ENCODE results near the gene PACS2.

Gene PACS2

DNA sequence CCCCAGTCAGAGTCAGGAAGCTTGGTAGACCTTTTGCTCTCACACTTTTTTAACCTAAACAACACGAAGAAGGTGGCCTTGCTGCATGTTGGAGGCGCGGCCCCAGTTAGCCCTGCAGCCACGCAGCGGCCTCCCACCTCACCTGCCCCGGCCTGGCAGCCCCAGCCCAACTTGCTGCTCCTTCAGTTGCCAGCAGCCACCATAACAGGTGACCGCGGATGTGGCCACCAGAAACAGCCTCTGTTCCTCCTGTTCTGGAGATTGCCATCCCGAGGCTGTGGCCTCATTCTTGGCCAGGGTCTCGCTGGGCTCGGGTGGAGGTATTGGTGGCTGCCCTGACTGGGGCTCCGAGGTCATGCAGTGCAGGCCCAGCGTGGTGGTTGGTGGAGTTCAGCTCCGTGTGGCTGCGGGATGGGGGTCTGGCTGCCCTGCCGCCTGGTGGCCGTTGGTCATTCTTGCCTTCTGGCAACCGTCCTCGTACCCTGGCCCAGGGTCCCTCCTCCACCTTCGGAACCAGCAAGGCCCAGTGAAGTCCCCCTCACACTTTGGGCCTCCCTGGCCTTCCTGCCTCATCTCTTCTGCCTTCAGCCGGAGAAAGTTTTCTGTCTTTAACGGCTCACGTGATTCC is 63.1 kb downstream of the PACS2 start:
- DNase-seq = no peak

DNA sequence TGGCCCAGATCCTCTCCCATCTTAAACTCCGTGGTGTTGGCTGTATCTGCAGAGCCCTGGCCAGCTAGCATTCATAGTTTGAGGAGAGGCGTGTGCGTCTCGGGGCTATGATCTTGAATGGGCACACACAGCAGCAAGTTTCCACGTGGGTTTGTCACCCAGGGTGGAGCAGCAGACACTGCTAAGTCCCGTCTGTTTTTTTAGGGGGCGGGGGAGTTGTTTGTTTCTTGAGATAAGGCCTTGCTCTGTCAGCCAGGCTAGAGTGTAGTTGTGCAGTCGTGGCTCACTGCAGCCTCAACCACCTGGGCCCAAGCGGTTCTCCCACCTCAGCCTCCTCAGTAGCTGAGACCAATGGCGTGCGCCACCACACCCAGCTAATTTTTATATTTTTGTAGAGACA is 63.7 kb downstream of the PACS2 start:
- DNase-seq = no peak

DNA sequence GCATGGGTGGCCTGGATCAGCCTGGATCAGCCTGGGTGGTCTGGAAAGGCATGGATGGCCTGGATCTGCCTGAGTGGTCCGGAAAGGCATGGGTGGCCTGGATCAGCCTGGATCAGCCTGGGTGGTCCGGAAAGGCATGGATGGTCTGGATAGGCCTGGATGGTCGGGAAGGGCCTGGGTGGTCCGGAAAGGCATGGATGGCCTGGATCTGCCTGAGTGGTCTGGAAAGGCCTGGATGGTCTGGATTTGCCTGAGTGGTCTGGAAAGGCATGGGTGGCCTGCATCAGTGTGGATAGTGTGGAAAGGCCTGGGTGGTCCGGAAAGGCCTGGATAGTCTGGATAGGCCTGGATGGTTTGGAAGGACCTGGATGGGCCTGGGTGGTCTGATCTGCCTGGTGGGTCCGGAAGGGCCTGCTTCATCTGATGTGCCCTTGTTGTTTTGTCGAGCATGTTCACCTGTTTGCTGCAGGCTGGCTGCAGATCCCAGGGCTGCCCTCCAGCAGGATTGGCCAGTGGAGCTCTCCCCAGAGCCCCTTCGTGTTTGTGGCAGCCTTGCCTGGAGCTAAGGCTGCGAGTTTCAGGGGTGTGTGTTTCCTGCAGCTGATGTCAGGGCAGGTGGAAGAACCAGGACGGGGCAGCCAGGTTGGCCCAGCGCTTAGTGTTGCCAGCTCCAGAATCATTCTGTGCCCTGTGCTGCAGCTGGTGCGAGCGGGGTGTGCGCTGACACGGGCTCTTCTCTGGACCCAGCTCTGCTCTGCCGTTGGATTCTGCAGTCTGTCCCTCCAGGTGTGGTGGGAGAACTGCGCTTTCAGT is 64.5 kb downstream of the PACS2 start:
- no peak for DNase-seq

DNA sequence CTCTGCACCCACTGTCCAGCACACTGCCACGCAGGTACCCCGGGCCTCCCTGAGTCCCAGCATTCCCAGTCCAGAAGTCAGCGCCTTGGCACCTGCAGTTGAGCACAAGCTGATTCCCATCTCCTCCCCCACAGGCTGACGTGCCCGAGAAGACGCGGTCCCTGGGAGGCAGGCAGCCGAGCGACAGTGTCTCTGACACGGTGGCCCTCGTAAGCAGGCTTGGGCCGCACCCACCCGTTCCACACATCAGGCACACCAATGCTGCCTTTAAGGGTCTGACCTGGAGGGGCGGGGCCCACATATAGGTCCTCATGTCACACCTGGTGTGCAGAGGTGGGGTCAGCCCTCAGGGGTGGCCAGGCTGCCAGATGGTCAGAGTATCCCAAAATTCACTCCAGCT is 65.4 kb downstream of the PACS2 start:
- DNase-seq = no peak

DNA sequence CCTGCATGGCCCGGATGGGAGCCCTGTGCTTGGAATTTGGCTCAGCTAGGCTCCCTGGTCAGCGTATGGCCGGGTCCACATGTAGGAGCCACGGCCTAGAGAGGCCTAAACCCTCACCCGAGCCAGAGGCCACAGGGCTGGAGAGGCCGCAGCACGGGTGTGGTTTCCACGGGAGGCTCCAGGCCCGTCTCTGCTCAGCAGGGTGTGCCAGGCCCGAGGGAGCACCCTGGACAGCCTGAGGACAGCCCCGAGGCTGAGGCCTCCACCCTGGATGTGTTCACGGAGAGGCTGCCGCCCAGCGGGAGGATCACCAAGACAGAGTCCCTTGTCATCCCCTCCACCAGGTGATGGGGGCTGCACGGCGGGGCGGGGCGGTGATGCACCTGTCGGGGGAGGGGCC is 66.2 kb downstream of the PACS2 start:
- no peak for DNase-seq

DNA sequence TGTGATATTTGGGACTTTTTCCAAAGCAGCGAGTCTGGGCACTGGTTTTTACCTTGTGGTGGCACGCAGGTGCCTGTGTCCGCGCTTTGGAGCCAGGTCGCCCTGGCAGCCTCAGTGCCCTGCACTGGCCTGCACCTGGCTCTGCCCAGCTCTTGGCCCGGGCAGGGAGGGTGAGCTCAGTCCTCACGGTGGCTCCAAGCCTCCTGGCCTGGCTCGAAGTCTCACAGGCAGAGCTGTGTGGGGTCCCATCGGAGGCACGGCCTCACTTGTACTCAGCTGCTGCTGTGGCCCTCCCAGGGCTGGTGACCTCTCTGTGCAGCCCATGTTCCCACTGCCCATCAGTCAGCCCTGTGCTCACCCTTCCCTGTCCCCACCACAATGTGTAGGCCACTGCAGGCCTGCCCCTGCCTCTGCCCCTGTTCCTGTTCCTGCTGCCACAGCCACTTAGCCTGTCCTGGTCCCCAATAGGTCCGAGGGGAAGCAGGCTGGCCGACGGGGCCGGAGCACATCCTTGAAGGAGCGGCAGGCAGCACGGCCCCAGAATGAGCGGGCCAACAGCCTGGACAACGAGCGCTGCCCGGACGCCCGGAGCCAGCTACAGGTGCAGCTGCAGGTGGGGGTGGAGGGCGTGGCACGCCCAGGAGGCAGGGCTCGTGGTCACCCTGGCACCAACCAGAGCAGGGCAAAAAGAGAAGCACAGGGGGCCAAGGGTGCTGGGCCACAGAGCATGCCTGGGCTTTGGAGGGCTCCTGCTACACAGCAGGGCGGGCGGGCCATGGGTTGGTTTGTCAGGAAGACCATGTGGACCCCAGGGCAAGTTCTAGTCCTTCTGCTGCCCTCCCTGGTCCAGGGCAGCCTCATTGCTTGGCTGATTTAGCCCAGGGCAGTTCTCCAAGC is 67.1 kb downstream of the PACS2 start:
- DNase-seq = no peak

DNA sequence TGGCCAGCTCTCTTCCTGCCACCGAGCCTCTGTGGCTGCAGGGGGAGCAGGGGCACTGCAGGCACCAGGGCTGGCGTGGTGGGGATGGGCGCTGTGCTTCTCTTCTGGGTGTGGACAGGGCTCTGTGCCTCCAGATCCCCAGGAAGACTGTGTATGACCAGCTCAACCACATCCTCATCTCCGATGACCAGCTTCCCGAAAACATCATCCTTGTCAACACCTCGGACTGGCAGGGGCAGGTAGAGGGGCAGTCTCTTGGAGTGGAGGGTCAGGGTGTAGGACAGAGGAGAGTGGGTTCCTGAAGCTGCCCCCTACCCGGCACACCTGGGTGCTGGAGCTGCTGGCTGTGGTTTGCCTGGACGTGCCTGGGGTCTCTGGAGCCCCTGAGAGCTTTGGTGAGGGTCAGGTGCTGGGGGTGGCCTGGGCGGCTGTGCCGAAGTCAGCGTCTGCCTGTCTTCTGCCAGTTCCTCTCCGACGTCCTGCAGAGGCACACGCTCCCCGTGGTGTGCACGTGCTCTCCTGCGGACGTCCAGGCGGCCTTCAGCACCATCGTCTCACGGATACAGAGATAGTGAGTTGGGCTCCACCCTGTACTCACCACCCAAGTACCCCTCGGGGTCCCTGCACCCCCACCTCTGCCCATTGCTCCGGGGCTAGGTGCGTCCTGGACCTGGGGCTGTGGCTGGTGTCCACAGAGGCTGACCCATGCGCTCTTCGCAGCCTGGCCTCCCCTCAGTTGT is 68.0 kb downstream of the PACS2 start:
- no peak for DNase-seq

DNA sequence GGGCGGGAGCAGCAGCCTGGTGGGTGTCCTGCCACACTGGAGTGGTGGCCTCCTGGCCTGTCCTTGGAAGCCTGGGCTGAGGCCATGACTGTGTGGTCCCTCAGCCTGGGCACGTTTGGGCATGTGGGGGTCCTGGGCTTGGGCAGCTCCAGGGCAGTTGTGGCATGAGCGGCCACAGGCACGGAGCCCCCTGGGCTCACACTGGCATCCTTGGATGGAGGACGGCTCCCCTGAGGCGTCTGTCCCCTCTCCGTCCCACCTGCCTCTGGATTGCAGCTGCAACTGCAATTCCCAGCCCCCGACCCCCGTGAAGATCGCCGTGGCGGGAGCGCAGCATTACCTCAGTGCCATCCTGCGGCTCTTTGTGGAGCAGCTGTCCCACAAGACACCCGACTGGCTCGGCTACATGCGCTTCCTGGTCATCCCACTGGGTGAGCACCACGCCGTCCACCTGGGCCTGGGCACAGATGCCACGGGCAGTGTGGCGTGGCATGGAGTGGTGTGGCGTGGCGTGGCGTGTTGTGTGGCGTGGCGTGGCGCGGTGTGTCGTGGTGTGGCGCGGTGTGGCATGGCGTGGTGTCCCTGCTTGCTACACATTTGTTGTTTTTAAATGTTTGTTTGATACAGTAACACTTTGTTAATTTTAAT is 68.7 kb downstream of the PACS2 start:
- DNase-seq = no peak

DNA sequence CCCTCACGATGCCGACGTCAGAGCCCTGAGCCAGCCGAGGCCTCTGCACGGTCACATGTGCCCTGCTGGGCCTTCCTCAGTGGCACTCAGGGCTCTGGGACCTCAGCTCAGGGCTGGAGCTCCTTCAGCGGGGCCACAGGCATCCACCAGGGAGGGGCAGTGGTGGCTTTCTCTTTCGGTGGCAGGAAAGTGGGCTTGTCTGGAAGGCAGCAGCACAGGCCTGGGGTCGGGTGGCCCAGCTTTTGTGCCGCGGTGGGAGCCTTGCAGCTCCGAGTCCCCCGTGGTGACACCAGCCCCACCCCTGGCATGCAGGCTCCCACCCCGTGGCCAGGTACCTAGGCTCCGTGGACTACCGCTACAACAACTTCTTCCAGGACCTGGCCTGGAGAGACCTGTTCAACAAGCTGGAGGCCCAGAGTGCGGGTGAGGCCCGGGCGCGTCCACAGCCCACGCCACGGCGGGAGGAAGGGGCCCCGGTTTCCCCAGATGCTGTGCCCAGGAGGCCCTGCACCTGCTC is 69.6 kb downstream of the PACS2 start:
- no peak for DNase-seq

DNA sequence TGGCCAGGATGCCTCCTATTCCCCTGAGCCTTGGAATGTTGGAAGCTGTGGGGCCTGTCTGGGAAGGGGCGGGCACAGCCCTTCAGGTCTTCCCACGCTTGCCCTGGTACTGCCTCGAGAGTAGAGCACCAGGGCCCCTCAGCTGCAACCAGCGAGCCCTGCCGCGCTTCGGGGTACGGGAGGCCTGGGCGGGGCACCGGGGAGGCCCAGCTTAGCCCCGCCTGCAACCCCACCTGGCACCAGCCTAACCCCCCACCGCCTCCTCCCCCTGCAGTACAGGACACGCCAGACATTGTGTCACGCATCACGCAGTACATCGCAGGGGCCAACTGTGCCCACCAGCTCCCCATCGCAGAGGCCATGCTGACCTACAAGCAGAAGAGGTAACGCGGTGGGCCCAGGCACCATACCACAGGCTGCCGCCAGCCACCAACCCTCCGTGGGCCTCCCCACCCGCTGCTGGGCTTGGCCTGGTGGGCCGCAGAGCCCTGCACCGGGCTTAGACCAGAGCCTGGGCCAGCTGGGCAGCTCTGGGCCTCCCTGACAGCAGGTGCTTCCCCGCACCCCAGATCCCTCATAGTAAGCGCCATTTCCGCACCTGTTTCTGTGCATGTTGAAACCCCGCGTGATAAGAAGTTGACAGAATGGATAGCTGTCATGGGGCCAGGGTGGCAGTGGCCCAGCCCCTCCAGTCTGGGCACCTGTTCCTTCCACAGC is 70.2 kb downstream of the PACS2 start:
- DNase-seq = no peak

DNA sequence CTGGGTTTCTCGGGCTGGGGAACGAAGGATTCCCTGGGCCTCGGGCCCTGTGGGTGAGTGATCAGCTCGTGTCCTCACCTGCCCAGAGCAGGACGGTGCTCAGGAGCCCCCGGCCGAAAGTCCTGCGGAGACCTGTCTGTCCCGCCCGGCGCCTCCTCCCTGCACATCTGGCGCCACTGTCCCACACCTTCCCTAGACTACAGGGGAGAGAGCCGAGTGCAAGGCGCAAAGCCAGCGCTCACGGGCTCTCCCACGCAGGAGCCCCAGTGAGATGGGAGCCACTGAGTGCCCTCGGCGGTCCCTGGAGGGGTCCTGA is 70.7 kb downstream of the PACS2 start:
- DNase-seq = no peak

DNA sequence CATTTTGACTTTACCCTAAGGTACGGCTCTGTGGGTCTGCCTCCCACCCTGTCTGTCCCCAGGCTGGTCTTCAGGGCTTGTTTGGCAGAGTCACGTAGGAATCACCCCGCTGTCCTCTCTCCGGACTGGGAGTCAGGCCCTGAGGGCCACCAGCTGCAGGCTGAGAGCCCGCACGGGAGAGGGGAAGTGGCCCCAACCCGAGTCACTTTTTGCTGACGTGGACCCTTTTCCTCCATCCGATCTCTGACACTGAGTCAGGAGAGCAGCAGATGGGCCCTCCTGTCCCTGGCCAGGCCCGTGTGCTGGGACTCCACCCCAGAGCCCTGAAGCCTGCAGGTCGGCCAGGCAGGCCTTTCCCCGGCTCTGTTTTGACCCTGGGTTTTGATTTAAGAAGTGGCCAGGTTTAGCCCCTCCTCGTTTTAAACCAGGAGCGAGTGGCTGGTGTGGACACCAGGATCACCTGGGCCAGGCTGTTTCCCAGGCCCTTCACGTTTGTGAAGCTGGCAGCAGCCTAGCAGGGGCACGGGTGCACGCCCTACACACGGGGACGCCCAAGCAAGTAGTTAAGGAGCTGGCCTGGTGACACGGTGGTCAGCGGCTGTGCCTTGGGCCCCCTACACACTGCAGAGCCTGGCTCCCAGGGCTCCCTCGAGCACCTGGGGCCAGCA is 71.3 kb downstream of the PACS2 start:
- DNase-seq = no peak

DNA sequence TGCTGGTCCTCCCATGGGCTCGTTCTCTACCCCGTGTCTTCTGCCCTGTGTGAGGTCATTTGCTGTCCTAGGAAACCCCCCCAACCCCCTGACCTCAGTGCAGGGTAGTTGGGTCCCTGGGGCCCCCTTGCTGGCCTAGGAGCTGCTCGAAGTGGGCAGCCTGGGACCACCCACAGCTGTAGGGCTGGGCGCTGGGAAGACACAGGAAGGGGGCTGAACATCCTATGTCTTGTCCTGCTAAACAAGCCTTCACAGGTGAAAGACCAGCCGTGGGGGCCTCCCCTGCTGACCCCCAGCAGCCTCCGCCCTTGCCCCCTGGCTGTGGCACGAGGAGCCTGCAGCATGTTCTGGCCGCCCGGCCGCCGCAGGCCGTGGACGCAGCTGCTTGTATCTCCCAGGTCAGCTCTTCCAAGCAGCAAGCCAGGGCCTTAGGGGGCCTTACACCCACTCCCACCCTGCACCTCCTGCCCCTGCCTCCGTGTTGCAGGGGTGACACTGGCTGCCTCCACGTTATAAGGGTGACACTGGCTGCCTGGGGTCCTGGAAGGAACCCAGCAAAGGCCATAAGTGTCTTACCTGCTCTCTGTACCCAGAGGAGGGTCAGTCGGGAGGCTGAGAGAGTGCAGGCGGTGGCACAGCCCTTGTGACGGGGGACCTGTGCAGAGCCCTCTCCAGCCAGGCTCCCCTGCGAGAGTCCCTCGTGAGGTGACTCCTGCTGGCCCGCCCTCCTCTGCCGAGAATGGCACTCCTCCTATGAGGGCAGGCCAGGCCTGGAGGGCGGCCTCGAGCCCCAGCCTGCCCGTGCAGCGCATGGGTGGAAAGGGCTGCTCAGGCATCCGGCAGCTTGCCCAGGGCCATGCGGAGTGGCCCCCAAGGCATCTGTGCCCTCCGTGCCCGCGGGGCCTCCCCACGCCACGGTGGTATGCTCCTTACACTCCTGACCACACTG is 72.3 kb downstream of the PACS2 start:
- no peak for DNase-seq

DNA sequence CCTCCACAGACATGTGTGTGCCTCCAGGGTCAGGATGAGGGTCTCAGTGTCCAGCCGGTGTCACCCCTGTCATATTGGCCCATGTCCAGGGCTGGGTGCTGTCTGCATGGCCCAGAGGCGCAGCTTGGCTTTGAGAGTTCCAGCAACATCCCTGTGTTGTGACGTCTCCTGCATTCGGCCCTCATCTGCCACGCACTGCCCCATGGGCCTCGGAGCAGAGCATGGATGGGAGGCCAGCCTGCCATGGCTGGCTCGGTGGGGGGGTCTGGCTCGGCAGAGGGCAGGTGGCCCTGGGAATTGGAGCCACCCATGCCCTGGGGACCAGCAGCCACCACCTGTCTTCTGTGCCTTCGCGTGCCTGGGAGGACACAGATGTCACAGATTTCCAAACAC is 73.0 kb downstream of the PACS2 start:
- no peak for DNase-seq

DNA sequence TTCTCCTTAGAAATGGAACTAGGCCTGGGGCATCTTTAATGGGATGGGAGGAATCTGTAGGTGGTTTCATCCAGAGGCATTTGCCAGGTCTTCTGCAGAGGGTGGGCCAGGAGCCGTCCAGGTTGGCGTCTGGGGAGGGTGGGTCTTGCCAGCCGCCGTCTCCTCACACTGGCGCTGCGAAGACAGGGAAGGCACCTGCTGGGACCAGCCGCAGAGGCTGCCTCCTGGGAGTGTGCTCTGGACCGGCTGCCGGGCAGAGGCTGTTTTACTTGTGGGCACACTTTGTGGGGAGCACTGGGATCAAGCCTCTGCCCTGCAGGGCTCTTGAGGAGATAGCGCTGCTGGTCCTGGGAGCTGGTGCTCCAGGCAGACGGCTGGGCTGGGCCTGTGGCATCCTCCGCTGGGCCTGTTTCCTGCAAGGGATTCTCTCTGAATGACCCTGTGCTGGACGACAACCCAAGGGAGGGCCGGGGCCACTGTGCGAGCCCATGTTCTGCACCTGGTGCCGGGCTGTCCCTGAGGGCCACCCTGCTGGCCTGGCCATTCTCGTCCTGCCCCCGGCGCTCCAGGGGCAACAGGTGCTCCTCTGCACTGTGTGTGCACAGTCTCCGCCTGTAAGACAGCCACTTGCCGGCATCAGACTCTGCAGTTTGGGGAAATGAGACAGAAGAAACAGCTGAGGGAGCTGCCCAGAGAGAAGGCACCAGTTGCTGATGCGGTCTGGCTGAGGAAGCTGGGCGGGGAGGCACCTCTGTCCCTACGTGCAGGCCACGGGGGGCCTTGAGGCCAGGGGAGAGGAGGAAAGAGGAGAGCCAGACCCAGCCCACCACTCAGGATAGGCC is 73.8 kb downstream of the PACS2 start:
- DNase-seq = no peak

DNA sequence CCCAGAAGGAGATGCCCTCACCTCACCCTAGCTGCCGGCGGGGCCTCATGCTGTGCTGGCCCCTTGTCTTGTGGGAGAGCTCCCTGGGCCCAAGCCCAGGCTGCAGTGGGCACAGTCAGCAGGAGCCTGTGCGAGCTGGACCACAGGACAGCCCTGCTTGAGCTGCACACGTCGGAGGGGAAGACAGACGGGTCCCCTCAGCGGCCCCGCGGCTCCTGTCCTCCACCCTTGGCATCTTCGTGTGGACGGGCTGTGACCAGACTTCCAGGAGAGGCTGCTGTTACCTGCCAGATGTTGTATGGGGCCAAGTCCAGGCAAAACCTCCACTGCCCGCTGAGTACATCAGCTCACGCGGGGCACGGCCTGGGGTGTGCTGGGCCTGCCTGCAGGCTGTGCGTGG is 74.4 kb downstream of the PACS2 start:
- no peak for DNase-seq

DNA sequence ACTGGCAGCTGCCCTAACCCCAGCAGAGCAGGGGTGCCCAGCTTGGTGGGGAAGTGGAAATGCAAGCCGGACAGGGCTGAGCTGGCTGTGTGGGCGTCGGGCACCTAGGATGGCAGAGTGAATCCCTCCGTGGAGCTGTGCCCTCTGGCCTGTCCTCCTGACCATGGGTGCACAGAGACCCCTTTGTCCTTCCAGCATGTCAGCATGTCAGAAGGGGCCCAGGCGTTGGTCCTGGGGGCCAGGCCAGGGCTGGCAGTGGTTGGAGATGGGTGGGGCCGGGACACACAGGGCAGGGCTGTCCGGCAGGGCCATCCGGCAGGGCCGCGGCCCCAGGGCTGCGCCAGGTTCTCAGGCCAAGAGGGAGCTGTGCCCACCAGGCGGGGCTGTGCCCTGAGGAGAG is 75.0 kb downstream of the PACS2 start:
- no peak for DNase-seq

DNA sequence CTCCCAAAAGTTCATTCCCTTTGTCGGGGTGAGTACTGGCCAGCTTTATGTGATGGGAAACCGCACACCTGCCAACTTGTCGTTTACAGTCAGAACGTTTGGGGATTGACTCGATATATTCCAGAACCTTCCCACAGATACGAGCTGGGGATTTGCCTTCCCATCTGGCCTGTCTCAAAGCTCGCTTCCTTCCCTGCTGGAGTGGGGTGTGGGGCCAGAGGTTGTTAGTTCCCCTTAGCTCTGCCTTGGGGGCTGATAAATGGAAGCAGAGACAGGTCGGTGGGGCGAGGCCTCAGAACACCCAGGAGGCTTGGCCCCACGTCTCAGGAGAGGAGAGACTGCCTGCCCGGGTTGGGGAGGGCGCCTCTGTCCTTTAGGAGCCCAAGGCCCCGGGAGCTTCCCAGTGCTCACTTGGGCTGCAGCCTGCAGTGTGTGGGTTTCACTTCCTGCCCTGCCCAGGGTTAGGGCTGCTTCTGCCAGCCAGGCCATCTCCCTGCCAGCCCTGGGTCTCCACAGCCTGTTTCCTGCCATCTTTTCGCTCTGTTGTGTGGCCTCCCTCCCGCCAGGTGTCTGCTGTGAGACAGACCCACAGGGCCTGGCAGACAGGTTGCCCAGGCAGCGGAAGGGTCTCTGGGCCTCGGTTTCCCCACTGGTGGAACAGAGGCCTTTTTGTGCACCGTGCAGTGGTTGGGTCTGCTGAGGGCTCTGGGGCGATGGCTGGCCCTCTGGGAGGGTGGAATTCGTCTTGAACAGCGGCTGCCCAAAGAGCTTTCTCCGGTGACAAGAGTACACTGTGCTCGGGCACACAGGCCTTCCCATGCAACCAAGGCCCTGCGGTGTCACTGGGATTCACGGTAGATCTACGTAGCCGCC is 75.7 kb downstream of the PACS2 start:
- DNase-seq = no peak

All from NCI-H2107 (cell line).